K562 (cell line): ENCODE measurements around the gene HEATR3. TPM values are rescaled to one million over a fixed set of nuclear protein-coding genes. Genes with fewer than 3 reads are reported as not detected.
A peak's percentile ranks its signal among the peaks of the same experiment; 100 is the strongest.

ENCODE experiments used
- ADNP ChIP-seq: fragments of 200-800 bp; sonication (Bioruptor generic); IDR thresholded peaks from 2 replicates; pipeline ENCODE4 v1.6.1; 2016; ENCODE audit warnings: missing genetic modification characterization, missing compliant biosample characterization
- BRF1 ChIP-seq: IDR thresholded peaks from 3 replicates; pipeline ENCODE4 v1.6.1; 2011; ENCODE audit warnings: borderline replicate concordance, mild to moderate bottlenecking; ENCODE audit not compliant: insufficient read length; ENCODE audit errors: extremely low read depth
- HOMEZ ChIP-seq: fragments of 250-450 bp; sonication (Bioruptor Pico); IDR thresholded peaks from 2 replicates; pipeline ENCODE4 v1.4.0; 2020; ENCODE audit warnings: mild to moderate bottlenecking, moderate library complexity
- KDM1A ChIP-seq, 2 experiments: fragments of 450-650 bp; IDR thresholded peaks; 2 replicates each; pipeline ENCODE4 v1.6.1; 2016; ENCODE audit warnings: mild to moderate bottlenecking in 2 of 2
- MNT ChIP-seq, 2 experiments: fragments of 450-650 bp; conservative IDR thresholded peaks; 2 replicates each; pipeline ENCODE4 v1.6.1; 2017; ENCODE audit warnings: mild to moderate bottlenecking in 2 of 2, moderate library complexity in 2 of 2
- NELFE ChIP-seq: IDR thresholded peaks from 2 replicates; pipeline ENCODE4 v1.6.1; 2011; ENCODE audit warnings: mild to moderate bottlenecking; ENCODE audit not compliant: insufficient read depth, insufficient read length
- RBM22 ChIP-seq: fragments of 200-400 bp; formaldehyde crosslinking; IDR thresholded peaks from 2 replicates; pipeline ENCODE4 v1.6.1; 2018; ENCODE audit warnings: low read length, low read depth; ENCODE audit not compliant: poor library complexity, severe bottlenecking
- SMARCA4 ChIP-seq: fragments of 450-650 bp; IDR thresholded peaks from 2 replicates; pipeline ENCODE4 v1.6.1; 2016
- TAF1 ChIP-seq: IDR thresholded peaks from 2 replicates; pipeline ENCODE4 v1.6.1; 2011; ENCODE audit warnings: mild to moderate bottlenecking, low read length, moderate library complexity; ENCODE audit not compliant: insufficient read depth, control insufficient read depth, severe bottlenecking; ENCODE audit errors: extremely low read depth
- TAF15 ChIP-seq: fragments of 200-400 bp; formaldehyde crosslinking; IDR thresholded peaks from 2 replicates; pipeline ENCODE4 v1.6.1; 2017; ENCODE audit warnings: mild to moderate bottlenecking, low read depth, low read length, moderate library complexity
- ZBTB1 ChIP-seq: sonication (generic); formaldehyde crosslinking; IDR thresholded peaks from 2 replicates; pipeline ENCODE4 v1.8.1; 2023; ENCODE audit warnings: missing genetic modification reagents, low read depth, mild to moderate bottlenecking, borderline replicate concordance
- ZBTB2 ChIP-seq: fragments of 450-650 bp; IDR thresholded peaks from 2 replicates; pipeline ENCODE4 v1.6.1; 2016; ENCODE audit warnings: antibody characterized with exemption
- ZBTB34 ChIP-seq: fragments of 250-450 bp; sonication (Bioruptor Pico); IDR thresholded peaks from 2 replicates; pipeline ENCODE4 v1.8.0; 2021; ENCODE audit warnings: mild to moderate bottlenecking, moderate library complexity
- ZNF274 ChIP-seq: IDR thresholded peaks from 2 replicates; pipeline ENCODE4 v1.6.1; 2011; ENCODE audit warnings: low read depth, mild to moderate bottlenecking, low read length, moderate library complexity, borderline replicate concordance
- ZNF592 ChIP-seq: fragments of 450-650 bp; IDR thresholded peaks from 2 replicates; pipeline ENCODE4 v1.6.1; 2017; ENCODE audit warnings: antibody characterized with exemption, mild to moderate bottlenecking
- polyA plus RNA-seq, 8 experiments: library from polyadenylated mRNA; depleted of rRNA in 4 of 8; stranded (reverse) in 5 of 8; unstranded in 3 of 8; fragments of >200 nt; fragmentation: Nextera tagmentation in 2 of 8; fragmentation: Illumina TruSeq in 1 of 8; extraction: Ambion mirVana in 2 of 8; extraction: Trizol in 1 of 8; gene quantifications; 2 replicates each; pipeline versions ENCODE4 v1.2.1 to v1.2.3, GENCODE V29; 2011 to 2014; ENCODE audit warnings: inconsistent platforms in 1 of 8, missing spikeins in 1 of 8
- total RNA-seq, 7 experiments: library from RNA; depleted of rRNA in 6 of 7; stranded (reverse); fragments of >200 nt in 6 of 7; fragmentation: Illumina TruSeq in 2 of 7; extraction: Trizol in 2 of 7; gene quantifications; 2 replicates each; pipeline versions ENCODE4 v1.2.1 to v1.2.3, GENCODE V29; 2011 to 2021; ENCODE audit warnings: low replicate concordance in 1 of 7

Gene HEATR3
- total and polyA plus RNA-seq, 9 of the 15 experiments (the other 6 are each of a cell fraction or from before 2014, with no cell fraction given): 1.7 to 30.2 (median 18.8) TPM

GRCh38 chr16:50065624-50066481 is at the start of gene HEATR3 (continued):
- TF ChIP-seq ZNF274 (no peak), MNT (conservative IDR thresholded peaks at IDR 0.05) (peak in 1 of 2 experiments; percentile 86; a peak in 2 of 4 replicates), SMARCA4 (0 out of 2 replicates have a peak, but pooled peaks have one; percentile 22), HOMEZ (no peak), ZBTB1 (CRISPR knock-in tag) (no peak; the same call in 1 of the 2 replicates), TAF15 (no peak), KDM1A (IDR thresholded peaks at IDR 0.05) (peak in 1 of 2 experiments; percentile 56; a peak in 3 of 4 replicates), ZBTB34 (no peak), ADNP (tag) (peak; percentile 99), RBM22 (no peak), NELFE (no peak), TAF1 (no peak), BRF1 (no peak), ZNF592 (no peak), ZBTB2 (peak; percentile 81; the same call in 1 of the 2 replicates)
